GM18907 (cell line): ENCODE data around the gene SLC35E4.
"Not testable (repeated sequence)": the region's sequence is repeated elsewhere in the genome, so short reads cannot be mapped to it uniquely, and the experiment has no call there.

Source experiments
- ATAC-seq: cut with Tn5 transposase; IDR thresholded peaks from one replicate; pipeline ENCODE4 v1.9.1; 2021; ENCODE audit warnings: mild to moderate bottlenecking, moderate library complexity; ENCODE audit not compliant: unreplicated experiment

The SLC35E4 gene

DNA sequence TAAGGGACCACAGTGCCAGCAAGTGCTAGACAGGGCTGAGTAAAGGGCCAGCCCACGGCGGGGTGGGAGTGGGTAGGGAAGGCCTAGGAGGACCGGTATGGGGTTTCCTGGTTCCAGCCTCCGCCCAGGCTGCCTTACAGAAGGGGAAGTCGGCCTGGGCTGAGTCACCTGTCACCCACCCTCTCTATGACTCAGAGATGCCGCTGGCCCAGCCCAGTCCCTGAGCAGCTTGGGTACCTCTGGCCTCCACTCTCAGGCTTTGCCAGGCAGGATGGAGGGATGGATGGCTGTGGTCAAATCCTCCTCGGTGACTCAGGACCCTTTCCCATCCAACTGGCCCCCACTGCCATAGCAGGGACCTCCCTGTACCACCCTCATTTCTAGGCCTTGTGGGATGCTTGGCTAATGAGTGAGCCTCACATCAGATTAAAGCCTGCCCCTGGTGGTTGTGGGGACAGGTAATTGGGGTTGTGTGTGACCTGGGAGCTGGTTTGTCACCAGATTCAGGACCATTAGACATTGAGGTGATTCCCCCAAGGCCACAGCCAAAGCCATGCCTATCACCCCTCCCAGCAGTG, 13.9 kb downstream of the SLC35E4 start:
- ATAC-seq, result no peak

DNA sequence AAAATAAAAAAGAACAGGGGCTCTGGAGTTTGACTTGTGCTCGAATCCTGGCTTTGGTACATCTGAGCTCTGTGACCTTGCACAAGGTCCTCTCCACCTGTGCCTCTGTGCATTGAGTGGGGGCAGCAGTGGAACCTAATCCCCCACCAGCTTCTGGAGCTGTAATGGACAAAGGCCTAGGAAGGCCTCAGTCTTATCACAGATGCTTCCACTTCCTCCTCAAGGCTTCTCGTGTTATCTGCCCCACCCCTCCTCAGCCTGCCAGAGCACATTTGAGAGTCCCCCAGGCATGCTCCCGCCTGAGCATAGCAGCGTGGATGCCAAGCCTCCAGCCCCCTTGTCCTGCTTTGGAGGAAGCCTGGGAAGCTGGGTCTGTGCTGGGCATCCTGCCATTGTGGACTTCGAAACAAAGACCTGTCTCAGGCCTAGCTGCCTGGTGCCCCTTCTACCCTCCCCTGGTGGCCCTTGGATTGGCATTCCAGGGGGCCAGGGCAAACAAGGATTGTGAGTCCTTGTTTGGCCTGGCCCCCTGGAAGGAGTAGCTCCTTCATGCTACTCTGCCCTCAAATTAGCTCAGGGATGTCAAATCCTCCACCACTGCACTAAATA, 15.0 kb downstream of the SLC35E4 start:
- ATAC-seq, result no peak

DNA sequence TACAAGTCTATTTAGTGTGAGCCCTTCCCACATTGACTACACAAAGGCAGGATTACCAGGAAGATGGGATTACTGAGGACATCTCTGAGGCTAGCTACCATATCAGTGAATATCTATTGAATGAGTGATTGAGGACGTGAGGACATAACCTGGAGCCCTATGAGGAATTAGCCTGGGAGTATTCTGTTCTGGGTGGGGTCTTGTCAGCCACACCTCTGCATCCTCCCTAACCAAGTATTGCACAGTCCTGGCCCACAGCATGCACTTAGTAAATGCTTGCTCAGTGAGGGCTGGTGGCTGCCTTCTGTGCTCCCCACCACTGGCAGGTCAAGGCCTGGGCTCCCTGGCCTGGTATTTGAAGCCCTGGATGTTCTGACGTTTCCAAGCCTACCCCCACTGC, 17.3 kb downstream of the SLC35E4 start:
- no peak for ATAC-seq

DNA sequence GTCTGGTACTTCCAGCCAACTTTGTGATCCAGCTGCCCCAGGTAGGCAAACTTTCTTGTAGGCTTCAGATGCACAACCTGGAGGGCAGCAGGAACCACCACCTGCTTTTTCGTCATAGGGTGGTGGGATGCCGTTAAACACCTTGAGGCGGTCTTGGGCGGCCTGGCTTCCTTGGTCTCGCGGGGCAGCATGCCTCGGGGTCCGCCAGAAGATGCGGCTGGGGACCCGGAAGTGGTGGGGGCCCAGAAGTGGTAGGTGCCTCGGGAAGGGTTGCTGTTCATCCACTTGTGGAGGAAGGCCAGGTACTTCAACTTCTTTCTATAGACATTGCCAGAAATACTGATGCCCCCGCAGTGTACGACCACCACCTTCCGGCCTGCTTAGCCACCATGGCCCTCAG, 18.8 kb downstream of the SLC35E4 start:
- no peak for ATAC-seq

DNA sequence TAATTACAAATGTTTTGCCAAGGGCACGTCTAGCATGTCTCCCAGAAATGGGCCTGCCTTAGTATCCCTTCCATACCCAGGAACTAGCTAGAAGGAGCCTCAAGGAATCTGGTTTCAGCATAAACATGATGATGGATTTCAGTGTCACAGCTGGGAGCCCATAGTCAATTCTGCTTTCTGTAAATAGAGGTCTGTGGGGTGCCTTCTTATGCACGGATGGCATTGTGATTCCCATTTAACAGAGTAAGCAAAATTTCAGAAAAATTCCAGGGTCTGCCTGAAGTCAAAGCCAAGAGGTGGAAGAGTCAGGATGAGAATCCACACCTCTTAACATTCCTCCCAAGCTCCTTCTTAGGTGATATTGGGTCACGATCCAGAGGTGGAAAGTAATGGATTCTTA, 20.0 kb downstream of the SLC35E4 start:
- no peak for ATAC-seq

DNA sequence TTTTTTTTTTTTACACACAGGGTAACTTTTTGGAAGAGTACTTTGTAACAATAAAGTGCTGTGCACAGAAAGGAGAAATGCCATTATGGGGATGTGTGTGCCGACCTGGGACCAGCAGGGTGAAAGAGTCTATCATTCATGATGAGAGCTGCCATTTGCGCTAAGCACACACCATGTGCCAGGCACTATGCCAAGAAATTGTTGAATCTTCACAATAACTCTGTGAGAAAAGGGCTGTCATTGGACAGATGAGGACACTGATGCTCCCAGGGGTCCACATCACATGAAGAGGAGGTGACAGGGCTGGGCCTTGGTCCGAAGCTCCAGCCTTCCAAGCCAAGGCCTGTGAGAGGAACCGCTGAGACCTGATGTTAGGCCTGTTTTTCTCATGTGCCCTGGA, 26.5 kb downstream of the SLC35E4 start:
- ATAC-seq, result no peak

DNA sequence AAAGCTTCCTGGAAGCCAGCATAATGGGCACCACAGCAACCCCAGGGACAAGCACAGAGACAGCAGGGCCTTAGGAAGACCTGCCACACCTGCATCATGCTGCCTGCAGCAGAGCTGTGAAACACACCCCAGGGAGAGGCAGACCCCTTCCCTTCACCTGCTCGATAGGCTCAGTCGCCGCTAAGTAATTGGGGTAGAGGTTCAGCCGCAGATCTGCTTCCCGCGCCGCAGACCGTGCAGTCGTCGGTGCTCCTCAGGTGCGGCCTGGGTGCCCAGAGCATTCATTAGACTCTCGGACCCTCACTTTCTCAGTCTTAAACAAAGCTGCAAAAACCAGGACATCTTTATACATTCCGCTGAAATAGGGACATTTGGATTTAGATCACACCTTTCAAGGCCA, 29.2 kb downstream of the SLC35E4 start:
- no peak for ATAC-seq

DNA sequence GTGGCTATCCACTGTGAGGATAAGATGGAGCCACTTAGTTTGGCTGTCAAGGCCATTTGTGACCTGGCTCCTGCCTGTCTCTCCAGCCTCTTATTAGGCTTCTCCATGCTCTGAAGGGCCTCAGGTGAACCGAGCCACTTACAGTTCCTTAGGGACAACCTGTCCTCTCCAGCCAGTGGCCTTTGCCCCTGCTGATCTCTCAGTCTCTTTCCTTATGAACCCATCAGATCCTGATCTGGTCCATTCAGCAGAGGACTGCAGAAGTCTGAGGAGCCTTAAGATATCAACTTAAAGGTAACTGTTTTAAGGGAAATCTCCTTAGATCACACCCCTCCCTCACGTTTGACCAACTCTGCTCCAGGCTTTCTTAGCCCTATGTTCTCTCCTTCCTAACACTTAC, 29.7 kb downstream of the SLC35E4 start:
- no peak for ATAC-seq

DNA sequence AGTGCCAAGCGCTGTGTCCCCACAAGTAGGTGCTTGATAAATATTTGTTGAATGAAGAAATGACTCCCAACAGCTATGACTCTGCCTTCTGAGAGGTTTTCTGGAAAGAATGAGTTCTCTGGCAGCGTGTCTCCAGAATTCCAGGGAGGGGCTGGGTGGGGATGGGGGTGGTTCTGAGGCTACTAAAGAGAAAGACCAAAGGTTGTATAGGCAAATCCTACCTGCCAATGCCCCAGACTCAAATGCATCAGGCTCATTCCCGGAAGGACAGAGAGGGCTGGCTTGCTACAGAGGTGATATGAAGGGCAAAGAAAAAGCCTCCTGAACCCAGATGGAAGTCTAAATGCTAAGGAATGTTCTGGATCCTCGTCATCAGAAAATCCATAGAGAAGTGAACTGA, 30.2 kb downstream of the SLC35E4 start:
- no peak for ATAC-seq

DNA sequence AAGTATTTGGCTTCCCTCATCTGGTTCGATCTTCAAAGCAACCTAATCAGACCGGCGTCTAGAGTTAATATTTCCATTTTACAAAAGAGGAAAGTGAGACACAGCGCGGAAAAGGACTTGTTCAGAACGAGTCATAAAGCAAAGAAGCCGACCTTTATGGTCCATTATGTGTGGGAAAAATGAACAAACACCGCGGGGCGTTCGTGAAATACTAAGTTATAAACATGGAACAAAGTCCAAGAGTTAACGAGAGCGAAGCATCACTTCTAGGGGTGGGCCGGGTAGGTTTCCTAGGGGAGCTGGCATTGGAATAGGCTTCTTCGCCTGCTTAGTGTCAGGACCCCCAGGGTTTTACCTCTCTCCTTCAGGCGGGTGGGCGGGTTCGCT, 31.5 kb downstream of the SLC35E4 start:
- no peak for ATAC-seq

DNA sequence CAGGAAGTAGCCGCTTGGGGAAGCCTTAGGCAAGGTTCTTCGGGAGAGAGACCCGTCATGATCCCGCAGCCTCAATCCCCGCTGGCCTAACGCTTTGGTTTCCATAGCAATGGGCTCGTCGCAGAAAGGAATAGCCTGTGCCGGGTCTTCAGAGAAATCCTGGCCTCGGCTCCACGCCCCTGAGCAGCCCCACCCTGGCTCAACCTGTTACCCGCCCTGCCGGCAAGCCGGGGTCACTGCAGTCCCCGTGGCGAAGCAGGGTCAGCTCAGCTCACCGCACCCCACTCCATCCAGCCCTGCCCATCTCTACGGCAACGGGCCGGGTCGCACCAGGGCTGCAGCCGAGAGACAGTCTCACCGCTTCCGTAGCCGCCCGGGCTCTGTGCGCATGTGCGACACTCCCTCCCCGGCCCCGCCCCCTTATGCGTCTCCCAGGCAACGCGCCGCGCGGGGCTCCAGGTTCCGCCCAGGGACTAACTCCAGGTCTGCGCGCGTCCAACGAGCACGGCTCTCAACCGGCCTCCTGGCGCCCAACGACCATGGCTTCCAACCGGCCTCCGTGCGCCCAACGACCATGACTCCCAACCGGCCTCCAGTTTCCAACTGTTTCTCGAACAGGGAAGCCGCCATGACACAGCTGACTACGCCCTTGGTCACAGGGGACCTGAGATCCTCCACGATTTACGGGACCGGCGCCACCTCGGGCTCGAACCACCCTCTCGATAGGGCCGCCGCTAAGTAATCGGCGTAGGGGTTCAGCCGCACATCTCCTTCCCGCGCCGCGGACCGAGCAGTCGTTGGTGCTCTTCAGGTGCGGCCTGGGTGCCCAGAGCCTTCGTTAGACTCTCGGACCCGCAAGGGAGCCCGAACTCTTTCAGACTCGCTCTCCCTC, 32.2 kb downstream of the SLC35E4 start, which contains the start of gene DUSP18:
TSS of gene DUSP18 (minus strand) at position 382 of the 892 bp plus-strand sequence. CDS start 3,872 bp downstream, outside the sequence.
- ATAC-seq, result peak; percentile 84

DNA sequence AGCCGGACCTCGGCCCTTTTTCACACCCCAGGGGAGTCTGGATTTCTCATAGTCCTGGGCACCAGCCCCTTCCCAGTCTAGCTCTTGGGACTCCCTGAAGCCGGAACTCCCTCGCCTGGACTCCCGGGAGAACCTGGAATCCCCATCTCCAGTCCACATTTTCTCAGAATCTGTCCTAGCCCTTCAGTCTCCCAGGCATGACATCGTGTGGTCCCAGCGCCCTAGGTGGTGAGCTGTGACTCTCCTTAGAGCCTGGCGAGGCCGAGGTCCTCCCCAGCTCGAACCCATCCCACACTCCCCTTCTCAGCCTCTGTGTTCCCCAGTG, 32.8 kb downstream of the SLC35E4 start:
- no peak for ATAC-seq

DNA sequence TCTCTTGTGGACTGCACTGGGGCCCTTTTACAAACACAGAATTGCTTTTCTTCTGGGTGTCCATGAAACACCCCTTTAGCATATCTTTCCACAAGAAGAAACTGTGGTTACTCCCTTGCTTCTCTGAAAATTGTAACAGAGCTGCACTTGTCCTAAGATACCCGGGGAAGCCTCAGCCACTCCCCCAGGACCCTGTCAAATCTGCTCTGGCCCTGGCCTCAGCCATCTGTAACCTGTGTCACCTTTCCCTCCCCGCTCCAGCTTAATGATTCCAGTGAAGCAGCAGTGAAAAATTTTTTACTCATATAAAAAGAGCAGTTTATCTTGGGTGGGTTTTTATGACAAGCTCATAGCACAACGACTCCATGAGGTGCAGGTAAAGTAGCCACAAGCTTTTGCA, 35.5 kb downstream of the SLC35E4 start:
- no peak for ATAC-seq

DNA sequence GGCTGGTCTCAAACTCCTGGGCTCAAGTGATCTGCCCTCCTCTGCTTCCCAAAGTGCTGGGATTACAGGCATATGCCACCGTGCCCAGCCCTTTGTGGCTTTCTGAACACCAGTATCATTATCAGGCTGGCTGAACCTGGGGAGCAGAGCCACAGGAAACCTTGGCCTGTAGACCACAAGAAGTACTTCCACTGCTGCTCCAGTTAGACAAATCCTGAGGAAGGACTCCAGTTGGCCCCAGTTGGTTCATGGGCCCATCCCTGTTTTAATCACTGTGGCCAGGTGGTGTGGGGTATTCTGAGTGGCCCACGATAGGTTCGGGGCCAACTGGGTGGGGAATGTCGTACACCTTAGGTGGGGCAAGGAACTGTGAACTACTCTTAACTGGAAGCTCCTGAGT, 37.6 kb downstream of the SLC35E4 start:
- ATAC-seq, result no peak

DNA sequence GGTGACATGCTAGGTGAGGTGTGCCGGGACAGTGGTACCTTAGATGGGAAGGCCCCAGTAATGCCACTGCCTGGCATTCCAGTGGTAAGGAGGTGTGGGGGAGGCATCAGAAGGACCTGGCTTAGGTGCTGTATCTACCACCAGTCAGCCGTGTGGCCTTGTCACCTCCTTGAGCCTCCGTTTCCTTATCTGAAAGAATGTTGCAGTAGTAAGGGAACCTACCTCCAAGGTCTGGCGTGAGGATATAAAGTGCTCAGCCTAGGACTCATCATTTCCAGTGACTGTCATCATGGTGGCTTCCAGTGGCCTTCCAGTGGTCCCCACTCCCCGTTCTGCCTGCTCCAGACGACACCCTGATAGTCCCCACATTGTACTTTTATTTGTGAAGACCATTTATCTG, 38.9 kb downstream of the SLC35E4 start:
- ATAC-seq, result no peak

DNA sequence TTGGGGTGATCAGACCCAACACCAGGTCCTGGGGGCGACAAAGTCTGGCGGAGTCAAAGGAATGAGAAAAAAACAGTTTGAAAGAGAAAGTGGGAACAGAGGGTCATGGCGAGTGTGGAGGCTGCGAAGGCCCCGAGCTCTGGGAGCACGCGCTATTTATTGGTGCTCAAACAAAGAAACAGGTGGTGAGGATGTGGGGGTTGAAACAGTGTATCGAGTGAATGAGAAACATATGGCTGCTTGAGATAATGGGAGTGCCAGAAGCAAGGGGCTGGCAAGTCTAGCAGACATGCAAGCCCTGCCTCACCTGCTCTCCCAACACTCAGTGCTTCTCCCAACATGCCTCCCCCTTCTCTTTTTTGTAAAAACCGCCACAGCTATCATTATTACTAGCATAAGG, 39.9 kb downstream of the SLC35E4 start:
- ATAC-seq, result no peak

DNA sequence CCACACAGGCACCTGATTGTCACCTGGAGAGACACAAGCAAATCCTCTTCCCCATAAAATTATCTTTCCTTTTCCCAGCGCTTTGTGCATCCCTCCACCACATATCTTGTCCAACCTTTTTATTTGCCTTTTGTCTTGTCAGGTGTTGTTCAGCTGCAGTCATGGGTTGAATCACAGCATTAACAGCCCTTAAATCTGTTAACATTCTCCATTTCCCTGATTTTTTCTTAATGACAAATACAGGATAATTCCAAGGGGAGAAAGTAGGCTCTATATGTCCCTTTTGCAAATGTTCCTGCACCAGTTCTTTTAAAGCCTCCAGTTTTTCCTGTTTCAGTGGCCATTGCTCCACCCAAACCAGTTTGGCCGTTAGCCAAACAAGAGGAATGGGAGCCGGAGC, 41.0 kb downstream of the SLC35E4 start:
- ATAC-seq, result not testable (repeated sequence)

DNA sequence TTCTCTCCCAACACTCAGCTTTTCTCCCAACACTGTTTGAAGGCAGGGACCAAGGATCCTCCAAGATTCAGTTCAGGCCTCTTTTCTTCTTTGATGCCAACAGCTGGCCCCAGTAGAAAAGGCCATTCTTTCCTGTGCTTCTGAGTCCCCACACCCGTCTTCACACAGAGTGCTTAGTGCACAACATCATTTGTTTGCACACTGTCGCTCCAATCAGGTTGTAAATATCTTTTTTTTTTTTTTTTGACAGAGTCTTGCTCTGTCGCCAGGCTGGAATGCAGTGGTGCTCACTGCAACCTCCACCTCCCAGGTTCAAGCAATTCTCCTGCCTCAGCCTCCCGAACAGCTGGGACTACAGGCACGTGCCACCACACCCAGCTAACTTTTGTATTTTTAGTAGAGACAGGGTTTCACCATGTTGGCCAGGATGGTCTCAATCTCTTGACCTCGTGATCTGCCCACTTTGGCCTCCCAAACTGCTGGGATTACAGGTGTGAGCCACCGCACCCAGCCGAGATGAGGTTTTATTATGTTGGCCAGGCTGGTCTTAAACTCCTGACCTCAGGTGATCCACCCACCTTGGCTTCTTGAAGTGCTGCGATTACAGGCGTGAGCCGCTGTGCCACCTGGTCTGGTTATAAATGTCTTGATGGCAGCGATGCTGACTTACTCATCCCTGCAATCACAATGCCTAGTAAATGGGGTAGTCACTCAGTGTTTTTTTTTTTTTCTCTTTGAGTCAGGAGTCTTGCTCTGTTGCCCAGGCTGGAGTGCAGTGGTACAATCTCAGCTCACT, 44.5 kb downstream of the SLC35E4 start:
- ATAC-seq, result not testable (repeated sequence)

DNA sequence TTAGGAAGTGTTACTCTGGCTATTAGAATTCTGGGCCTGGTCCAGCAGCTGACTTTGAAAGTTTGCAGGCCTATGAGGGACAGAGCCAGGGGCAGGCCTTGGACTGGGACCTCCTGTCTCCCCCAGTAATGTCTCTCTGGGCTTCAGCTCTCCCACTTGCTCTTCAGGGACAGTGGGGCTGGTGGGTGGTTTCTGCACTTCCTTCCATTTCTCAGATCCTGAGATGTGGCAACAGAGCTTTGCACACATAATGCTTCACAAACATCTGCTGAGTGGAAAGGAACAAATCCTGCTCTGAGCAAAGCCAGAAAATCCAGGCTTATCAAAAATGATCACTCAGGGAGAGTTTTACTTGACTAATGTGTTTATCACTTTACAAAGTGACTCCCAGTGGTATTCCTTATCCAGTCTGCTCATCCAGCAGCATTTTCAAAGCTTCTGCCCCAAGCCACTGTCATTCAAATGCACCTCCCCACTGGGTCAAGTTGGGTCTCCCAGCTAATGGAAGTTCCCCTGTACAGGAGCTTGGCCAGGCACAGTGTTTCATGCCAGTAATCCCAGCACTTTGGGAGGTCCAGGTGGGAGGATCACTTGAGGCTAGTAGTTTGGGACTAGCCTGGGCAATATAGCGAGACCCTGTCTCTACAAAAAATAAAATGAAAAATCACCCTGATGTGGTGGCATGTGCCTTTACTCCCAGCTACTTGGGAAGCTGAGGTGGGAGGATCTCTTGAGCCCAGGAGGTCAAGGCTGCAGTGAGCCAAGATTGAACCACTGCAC, 45.6 kb downstream of the SLC35E4 start:
- no peak for ATAC-seq

DNA sequence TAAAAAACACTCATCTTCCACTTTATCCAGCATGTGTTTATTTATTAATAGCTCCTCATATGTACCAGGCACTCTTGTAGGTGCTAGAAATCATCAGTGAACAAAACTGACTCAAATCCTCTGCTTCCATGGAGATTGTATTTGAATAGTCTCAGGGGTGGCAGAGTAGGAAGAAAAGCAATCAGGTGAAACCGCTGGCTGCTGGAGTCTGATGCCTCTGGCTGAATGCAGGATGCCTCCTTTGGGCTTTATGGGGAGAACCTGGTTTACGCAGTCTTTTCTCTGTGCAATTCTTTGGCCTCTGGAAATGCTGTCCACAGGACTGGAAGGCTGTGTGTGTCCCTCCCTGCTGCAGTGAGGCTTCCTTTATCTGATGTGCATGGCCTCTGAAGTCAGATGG, 46.2 kb downstream of the SLC35E4 start:
- ATAC-seq, result no peak

DNA sequence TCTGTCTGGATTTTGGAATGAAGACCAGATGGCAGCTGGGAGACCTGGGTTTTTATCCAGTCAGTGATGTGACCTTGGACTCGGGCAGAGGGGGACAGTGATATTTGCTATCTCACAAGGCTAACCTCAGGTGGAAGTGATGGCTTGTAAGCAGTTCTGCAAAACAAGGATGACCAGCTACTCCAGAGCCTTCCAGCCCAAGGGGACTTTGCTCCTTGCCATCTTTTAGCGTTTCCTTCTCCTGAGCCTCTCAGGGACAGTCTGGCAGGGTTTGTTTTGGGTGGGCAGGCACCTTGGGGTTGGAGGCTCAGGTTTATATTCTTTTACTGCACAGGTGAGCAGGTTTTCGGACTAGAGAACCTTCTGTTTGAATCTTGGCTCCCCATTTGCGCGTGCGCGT, 49.6 kb downstream of the SLC35E4 start:
- no peak for ATAC-seq
